ENCODE data around the gene SLC13A5.
A peak's percentile ranks its signal among the peaks of the same experiment; 100 is the strongest.
"Not testable (repeated sequence)": the region's sequence is repeated elsewhere in the genome, so short reads cannot be mapped to it uniquely, and the experiment has no call there.

Gene SLC13A5

GRCh38 chr17:6666557-6666956 lies 46.6 kb downstream of the SLC13A5 start:
- FAIRE-seq (no peak), DNase-seq (ENCODE audit: low spot score) (no peak)

- peak; percentile 61 for DNase-seq (ENCODE audit: low spot score)
- peak; percentile 46 for FAIRE-seq
Measured at GRCh38 chr17:6666077-6666521, 47.1 kb downstream of the SLC13A5 start.

DNA sequence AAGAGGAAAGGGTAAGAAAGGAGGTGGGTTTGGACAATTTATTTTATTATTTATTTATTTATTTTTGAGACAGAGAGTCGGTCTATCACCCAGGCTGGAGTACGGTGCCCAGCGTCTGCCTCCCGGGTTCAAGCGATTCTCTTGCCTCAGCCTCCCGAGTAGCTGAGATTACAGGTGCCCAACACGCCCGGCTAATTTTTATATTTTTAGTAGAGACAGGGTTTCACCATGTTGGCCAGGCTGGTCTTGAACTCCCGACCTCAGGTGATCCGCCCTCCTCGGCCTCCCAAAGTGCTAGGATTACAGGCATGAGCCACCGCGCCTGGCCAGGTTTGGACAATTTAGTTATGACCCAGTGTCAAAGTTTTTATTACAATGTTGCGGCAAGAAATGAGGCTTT lies 50.0 kb downstream of the SLC13A5 start:
- DNase-seq (ENCODE audit: low spot score) = not testable (repeated sequence)

GRCh38 chr17:6661464-6661848 lies 51.7 kb downstream of the SLC13A5 start:
- DNase-seq (ENCODE audit: low spot score) (no peak), FAIRE-seq (no peak)

More for the DNA sequence above, 50.0 kb downstream of the SLC13A5 start:
- not testable (repeated sequence) for FAIRE-seq

DNA sequence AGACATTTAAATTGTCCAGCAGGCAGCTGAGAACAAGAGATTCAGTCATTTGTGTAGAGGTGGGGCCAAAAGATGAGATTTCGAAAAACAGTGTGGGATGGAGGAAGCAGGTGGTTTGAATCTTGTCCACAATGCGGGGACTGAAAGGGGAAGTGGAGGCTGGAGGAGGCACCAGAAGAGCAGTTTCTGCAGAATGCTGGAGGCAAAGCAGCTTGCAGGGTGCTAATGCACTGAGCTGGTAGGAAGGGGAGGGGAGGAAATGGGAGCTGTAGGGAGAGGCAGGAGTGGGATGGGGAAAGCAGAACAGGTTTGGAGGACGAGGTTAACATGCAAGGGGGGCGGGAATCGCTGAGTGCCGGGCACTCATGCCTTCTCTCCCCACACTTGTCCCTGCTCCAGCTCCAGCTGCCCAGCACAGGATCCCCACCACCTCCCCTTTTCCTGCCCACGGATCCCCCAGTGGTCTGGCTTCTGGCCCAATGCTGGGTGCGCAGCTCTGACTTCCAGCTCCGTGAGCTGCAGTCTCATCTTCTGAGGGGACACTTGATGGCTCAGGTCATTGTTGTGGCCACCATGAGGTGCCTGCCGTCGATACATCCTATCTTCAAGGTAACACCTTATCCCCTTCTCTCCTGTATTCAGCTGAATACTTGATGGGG lies 52.2 kb downstream of the SLC13A5 start:
- FAIRE-seq = no peak
- no peak for DNase-seq (ENCODE audit: low spot score)

DNA sequence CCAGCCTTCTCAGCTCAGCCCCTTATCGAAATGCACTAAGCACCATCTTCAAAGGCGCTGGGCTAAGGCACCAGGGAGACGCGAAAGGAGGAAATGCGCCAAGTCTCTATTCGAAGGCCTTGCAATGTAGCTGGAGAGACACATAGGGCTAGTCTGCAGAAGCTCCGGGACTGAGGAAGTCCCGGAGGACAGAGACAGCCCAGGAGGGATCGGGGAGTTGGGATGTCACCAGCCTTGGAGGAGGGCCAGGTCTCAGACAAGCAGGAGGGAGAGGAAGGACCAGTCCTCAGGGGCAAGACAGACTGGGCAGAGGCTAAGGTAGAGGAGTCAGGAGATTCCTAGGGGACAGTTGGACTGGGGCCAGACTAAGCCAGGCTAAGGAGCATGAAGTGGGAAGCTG lies 53.1 kb downstream of the SLC13A5 start:
- no peak for FAIRE-seq
- DNase-seq (ENCODE audit: low spot score) = no peak

DNA sequence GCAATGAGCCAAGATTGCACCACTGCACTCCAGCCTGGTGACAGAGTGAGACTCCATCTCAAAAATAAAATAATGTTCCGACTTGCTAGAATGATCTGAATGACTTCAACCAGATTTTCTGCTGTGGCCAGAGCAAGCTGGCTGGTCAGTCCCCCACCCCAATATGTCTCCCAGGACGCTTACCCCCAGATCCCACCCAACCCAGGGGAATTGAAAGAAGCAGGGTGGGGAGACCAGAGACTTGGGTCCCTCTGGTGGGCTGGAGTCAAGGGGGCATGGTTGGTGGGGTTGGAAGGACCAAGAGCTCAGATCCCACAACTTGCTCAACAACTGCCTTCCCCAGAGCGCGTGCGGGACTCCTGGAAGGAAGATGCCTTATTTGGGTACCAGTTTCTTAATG lies 54.8 kb downstream of the SLC13A5 start:
- DNase-seq (ENCODE audit: low spot score); FAIRE-seq: not testable (repeated sequence)

- DNase-seq (ENCODE audit: low spot score) (no peak), FAIRE-seq (no peak)
Measured at GRCh38 chr17:6657633-6658287, 55.4 kb downstream of the SLC13A5 start.

DNA sequence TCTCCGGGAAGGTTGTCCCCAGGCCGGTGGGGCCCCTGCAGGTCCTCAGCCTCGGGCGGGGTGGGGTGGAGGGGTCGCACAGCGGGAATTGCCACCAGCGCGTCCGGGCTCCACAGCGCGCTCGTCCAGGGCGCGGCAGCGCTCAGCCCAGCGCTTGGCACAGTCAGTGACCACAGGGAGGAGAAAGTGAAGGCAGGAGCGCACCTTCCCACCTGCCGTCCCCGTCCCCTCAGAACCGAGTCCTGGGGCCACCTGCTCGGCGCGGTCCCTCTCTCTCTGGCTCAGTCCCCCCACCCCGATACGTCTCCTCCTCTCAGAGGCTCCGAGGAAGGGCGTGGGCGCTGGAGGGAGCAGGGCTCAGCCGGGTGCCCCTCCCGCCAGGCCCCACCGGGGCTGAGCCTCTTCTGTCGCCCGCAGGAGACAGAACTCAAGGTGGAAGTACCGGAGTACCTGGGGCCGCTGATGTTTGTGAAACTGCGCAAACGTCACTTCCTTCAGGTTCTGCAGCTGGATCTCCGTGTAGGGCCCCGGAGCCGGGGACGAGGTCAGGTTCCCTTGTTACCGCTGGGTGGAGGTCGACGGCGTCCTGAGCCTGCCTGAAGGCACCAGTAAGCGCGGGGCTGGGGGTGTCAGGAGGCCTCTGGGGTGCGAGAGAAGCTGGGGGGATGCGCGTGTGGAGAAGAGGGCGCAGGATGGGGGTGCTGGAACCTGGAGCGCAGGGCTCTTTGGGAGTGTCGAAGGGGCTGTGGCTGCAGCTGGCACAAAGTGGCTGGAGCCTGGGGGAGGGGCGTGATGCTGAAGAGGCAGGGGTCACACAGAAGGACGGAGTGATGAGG lies 56.2 kb downstream of the SLC13A5 start:
- FAIRE-seq; DNase-seq (ENCODE audit: low spot score): not testable (repeated sequence)

GRCh38 chr17:6655732-6656361 lies 57.3 kb downstream of the SLC13A5 start:
- DNase-seq (ENCODE audit: low spot score); FAIRE-seq: not testable (repeated sequence)

DNA sequence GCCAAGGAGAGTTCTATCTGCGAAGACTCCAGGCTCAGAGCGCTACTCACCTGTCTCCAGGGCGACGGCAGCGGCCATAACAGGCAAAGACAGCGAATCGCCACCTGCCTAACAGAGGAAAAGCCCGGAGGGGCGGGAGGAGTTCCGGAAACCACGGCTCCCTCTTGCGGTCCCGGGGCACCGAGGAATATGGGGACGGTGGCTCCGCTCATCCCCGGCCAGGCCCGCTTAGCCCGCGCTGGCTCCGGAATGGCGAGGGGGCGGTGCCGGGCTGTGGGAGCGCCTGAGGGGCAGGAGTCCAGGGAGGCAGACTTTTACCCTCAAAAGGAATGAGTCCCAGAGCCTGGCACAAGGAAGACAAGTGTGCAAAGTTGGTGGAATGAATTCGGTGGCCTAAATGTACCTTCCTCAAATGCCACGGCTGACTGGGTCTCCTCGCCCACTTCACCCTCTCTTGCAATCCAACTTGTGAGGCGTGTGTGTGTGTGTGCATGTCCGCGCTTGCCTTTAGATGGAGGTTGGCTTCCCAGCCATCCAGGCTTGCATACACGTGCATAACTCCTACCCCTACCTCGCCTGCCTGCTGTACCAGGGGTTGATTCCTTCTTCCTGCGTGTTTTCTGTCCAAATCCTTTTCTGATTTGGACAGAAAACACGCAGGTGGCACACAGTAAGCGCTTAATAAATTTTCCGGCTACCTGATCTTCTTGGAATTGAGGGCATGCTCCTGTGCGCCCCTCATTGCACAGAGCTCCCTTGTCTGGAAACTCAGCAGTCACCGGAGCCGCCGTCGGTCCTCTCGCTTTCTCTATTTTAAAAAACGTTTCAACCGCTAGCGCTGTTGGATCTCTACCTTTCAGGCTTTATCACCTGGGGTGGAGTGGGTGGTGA lies 58.1 kb downstream of the SLC13A5 start:
- FAIRE-seq (no peak), DNase-seq (ENCODE audit: low spot score) (no peak)

DNA sequence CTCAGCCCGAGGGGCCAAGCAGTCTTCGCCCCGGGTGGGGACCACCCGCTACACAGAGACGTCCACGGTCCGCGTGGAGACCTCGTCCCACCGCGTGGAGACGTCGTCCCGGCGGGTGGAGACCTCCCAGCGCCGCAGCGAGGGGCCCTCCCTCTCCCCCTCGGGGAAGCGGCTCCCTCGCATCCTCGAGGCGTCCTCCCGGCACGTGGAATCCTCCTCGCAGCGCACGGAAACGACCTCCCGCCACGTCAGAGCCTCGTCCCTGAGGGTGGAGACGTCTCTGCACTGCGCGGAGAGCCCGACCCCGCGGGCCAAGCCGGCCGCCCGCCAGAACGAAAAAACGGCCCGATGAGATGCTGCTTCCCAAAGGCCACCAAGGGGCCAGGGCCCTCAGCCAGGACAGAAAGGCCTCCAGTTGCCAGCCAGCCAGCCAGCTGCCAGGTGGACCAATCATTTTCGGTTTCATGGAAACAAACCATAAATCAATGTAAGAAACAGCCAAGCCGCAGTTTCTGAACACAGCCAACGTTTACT lies 61.2 kb downstream of the SLC13A5 start:
- DNase-seq (ENCODE audit: low spot score) = no peak
- FAIRE-seq = no peak

GRCh38 chr17:6651354-6651918 lies 61.7 kb downstream of the SLC13A5 start, which contains the start of the genes C17orf100 and MED31:
Gene C17orf100, plus strand, starts transcription at chr17:6651762. Its CDS starts 152 bp downstream, at chr17:6651914.
Gene MED31, minus strand, starts transcription at chr17:6651605. Its CDS starts 77 bp downstream, at chr17:6651528.
- no peak for FAIRE-seq
- DNase-seq (ENCODE audit: low spot score) = peak; percentile 85

GRCh38 chr17:6648181-6648580 lies 65.0 kb downstream of the SLC13A5 start:
- FAIRE-seq (no peak), DNase-seq (ENCODE audit: low spot score) (peak; percentile 17)

- DNase-seq (ENCODE audit: low spot score) = peak; percentile 60
- peak; percentile 83 for FAIRE-seq
Measured at GRCh38 chr17:6643451-6644125, 69.6 kb downstream of the SLC13A5 start.

DNA sequence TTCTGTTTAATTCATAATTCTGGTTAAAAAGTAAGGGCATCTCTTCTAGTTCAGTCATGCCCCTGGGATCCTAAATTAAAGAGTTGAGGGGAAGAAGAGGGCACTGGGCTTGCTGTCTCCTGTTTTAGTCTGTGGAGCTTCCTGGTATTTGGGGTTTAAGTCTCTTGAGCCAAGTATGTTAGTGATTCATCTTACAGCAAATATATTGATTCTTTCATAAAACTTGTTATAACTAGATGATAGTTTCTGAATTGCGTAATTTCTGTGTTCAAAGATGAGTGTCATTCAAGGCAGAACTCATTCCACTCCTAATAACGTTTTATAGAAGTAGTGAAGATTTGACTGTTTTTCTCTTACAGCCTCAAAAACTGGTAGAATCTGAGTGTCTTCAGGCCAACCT lies 70.6 kb downstream of the SLC13A5 start:
- no peak for FAIRE-seq
- no peak for DNase-seq (ENCODE audit: low spot score)

DNA sequence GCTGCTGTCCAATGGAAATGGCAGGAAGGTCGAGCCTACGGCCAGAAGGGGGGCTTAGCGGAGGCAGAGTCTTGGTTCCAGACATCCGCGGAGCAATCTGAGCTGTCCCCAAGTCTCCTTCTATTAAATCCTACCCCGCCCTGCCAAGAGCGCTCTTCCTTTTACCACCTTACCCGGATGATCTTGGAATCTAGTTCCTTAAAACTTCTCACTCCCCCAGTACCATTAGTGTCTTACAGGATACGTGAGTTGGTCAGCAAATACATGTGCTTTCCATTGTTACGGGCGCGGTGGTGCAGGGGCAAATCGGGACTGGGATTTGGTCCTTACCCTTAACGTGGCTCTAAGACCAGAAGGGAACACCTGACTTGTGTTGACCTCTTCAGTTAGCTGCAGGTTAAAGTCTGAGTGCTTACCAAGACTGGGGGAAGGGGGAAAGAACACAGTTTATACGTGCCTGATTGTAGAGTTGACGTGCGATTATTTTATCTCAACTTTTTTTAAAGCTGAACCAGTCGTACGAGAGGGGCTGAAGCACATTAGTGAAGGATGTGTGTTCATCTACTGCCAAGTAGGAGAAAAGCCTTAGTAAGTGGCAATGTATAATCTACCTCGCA lies 71.8 kb downstream of the SLC13A5 start:
- FAIRE-seq = no peak
- DNase-seq (ENCODE audit: low spot score) = no peak

DNA sequence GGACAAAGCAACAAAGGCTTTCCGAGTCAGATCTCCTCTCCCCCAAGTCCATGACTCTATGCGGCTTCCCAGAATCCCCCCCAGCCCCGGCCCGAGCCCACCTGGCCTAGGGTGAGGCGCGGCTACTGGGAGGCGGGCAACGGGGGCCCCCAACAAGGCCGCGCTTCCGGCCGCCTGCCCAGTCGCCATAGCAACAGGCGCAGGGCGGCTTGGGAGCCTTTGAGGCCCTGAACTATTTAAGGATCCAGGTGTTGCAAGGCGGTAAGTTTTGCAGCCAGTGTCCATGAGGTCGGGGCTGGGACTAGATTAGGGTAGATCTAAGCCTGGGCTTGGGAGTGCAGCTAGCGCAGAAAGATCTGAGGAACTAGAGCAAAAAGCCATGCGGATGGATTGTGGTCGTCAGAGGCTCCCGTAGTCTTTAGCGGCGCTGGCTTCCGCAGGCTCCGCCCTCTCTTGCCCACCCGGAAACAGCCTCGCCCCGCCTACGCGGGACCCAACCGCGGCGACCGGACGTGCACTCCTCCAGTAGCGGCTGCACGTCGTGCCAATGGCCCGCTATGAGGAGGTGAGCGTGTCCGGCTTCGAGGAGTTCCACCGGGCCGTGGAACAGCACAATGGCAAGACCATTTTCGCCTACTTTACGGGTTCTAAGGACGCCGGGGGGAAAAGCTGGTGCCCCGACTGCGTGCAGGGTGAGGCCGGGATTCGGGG lies 72.5 kb downstream of the SLC13A5 start, which contains the start of the genes KIAA0753 and TXNDC17:
Gene KIAA0753 (minus strand): TSS at position 176 of the 711 bp plus-strand sequence. CDS start 5,608 bp downstream, outside the sequence.
Gene TXNDC17 (plus strand): TSS at position 525 of the 711 bp plus-strand sequence. CDS start 23 bp downstream, at position 548.
- DNase-seq (ENCODE audit: low spot score) (peak; percentile 82), FAIRE-seq (peak; percentile 50)

Measured in RCC 7860 (cell line).